Prostate gland (tissue), 2 donors: ENCODE measurements around the gene FOXO1.

ENCODE experiments used
- POLR2A ChIP-seq: fragments of 450-650 bp; IDR thresholded peaks from one replicate; pipeline ENCODE4 v1.6.1; 2016; ENCODE audit warnings: antibody characterized with exemption, mild to moderate bottlenecking
- TF ChIP-seq, protein P1 (sequence below), 4 experiments: fragments of 200-600 bp in 2 of 4; fragments of 450-650 bp in 2 of 4; sonication (generic) in 2 of 4; IDR thresholded peaks; 1 replicate in 3 of 4; 2 replicates in 1 of 4; pipeline ENCODE4 v1.5.1; 2016 to 2019; ENCODE audit warnings: antibody characterized with exemption in 4 of 4, mild to moderate bottlenecking in 2 of 4, moderate library complexity in 2 of 4

DNA sequence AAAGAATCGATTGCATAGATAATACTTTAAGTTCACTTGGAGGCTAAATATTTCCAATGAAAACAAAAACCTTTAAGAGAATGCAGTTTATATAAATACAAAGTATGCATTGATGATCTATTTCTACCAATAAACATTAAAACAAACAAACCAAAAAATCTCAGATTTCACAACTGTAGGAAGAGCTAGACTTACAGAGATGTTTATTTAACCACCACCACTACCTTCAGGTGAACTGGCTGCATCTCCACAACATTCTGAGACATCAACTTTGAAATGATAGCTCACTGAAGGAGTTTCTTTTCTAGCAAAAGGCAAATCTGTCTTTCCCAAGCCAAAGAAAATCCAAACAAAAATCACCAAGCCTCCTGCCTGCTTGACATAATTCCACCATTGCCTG, 44.2 kb downstream of the FOXO1 start:
- TF ChIP-seq, protein P1, sequence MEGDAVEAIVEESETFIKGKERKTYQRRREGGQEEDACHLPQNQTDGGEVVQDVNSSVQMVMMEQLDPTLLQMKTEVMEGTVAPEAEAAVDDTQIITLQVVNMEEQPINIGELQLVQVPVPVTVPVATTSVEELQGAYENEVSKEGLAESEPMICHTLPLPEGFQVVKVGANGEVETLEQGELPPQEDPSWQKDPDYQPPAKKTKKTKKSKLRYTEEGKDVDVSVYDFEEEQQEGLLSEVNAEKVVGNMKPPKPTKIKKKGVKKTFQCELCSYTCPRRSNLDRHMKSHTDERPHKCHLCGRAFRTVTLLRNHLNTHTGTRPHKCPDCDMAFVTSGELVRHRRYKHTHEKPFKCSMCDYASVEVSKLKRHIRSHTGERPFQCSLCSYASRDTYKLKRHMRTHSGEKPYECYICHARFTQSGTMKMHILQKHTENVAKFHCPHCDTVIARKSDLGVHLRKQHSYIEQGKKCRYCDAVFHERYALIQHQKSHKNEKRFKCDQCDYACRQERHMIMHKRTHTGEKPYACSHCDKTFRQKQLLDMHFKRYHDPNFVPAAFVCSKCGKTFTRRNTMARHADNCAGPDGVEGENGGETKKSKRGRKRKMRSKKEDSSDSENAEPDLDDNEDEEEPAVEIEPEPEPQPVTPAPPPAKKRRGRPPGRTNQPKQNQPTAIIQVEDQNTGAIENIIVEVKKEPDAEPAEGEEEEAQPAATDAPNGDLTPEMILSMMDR (IDR thresholded peaks at IDR 0.05), result no peak
- no peak for TF ChIP-seq POLR2A
